Epidermal melanocyte (primary cell): Measurements from ENCODE around the gene SDCCAG8.
"Not testable (repeated sequence)": the region's sequence is repeated elsewhere in the genome, so short reads cannot be mapped to it uniquely, and the experiment has no call there.

ENCODE experiments used
- DNase-seq: peaks from one replicate; pipeline ENCODE4 v3.0.0; 2011; ENCODE audit warnings: low spot score; ENCODE audit not compliant: insufficient read length

SDCCAG8 gene

GRCh38 chr1:243332440-243332839, 76.6 kb downstream of the SDCCAG8 start:
- no peak for DNase-seq

- no peak for DNase-seq
Measured at GRCh38 chr1:243335292-243335691, 79.5 kb downstream of the SDCCAG8 start.

- DNase-seq, result no peak
Measured at GRCh38 chr1:243336163-243336562, 80.3 kb downstream of the SDCCAG8 start.

- DNase-seq, result not testable (repeated sequence)
Measured at GRCh38 chr1:243338848-243339247, 83.0 kb downstream of the SDCCAG8 start.

GRCh38 chr1:243341074-243341473, 85.2 kb downstream of the SDCCAG8 start:
- DNase-seq, result no peak

- DNase-seq, result no peak
Measured at GRCh38 chr1:243343970-243344937, 88.4 kb downstream of the SDCCAG8 start.

- no peak for DNase-seq
Measured at GRCh38 chr1:243345205-243345604, 89.4 kb downstream of the SDCCAG8 start.

- no peak for DNase-seq
Measured at GRCh38 chr1:243346016-243346415, 90.2 kb downstream of the SDCCAG8 start.

GRCh38 chr1:243346468-243346867, 90.6 kb downstream of the SDCCAG8 start:
- no peak for DNase-seq

- DNase-seq, result no peak
Measured at GRCh38 chr1:243348331-243348730, 92.5 kb downstream of the SDCCAG8 start.

- no peak for DNase-seq
Measured at GRCh38 chr1:243349128-243349527, 93.3 kb downstream of the SDCCAG8 start.

GRCh38 chr1:243351337-243351736, 95.5 kb downstream of the SDCCAG8 start:
- DNase-seq, result peak; percentile 24

GRCh38 chr1:243354511-243355153, 98.8 kb downstream of the SDCCAG8 start:
- no peak for DNase-seq

GRCh38 chr1:243363832-243364231, 108.0 kb downstream of the SDCCAG8 start:
- no peak for DNase-seq

GRCh38 chr1:243364330-243364729, 108.5 kb downstream of the SDCCAG8 start:
- DNase-seq, result no peak

GRCh38 chr1:243364866-243365265, 109.0 kb downstream of the SDCCAG8 start:
- no peak for DNase-seq

GRCh38 chr1:243367314-243367713, 111.5 kb downstream of the SDCCAG8 start:
- DNase-seq, result no peak

- DNase-seq, result no peak
Measured at GRCh38 chr1:243374412-243374811, 118.6 kb downstream of the SDCCAG8 start.

- DNase-seq, result no peak
Measured at GRCh38 chr1:243375596-243375995, 119.8 kb downstream of the SDCCAG8 start.

- DNase-seq, result no peak
Measured at GRCh38 chr1:243378669-243379068, 122.8 kb downstream of the SDCCAG8 start.

GRCh38 chr1:243379208-243379607, 123.4 kb downstream of the SDCCAG8 start:
- DNase-seq, result no peak

GRCh38 chr1:243379706-243380105, 123.9 kb downstream of the SDCCAG8 start:
- DNase-seq, result no peak

GRCh38 chr1:243388276-243388675, 132.4 kb downstream of the SDCCAG8 start:
- DNase-seq, result no peak
